HUES6 (cell line): ENCODE results near the gene REPS2.

Experiments used
- H3K27ac ChIP-seq: 2 replicates; pipeline ENCODE4 v1.7.0; 2013; ENCODE audit warnings: low read depth, mild to moderate bottlenecking, low read length, inconsistent platforms
- H3K27me3 ChIP-seq: 2 replicates; pipeline ENCODE4 v1.6.1; 2013; ENCODE audit warnings: low read length; ENCODE audit not compliant: control insufficient read depth, insufficient read depth
- H3K36me3 ChIP-seq: 2 replicates; pipeline ENCODE4 v1.6.1; 2013; ENCODE audit warnings: low read length; ENCODE audit not compliant: control insufficient read depth, insufficient read depth
- H3K4me1 ChIP-seq: 2 replicates; pipeline ENCODE4 v1.6.1; 2013; ENCODE audit warnings: low read length; ENCODE audit not compliant: control insufficient read depth, insufficient read depth
- H3K4me3 ChIP-seq: 2 replicates; pipeline ENCODE4 v1.5.1; 2013; ENCODE audit warnings: low read depth, low read length
- H3K9ac ChIP-seq: one replicate; pipeline ENCODE4 v1.6.1; 2013; ENCODE audit warnings: mild to moderate bottlenecking, low read length
- H3K9me3 ChIP-seq: 2 replicates; pipeline ENCODE4 v1.6.1; 2013; ENCODE audit warnings: low read depth, low read length; ENCODE audit not compliant: control insufficient read depth, insufficient read depth

The REPS2 gene

GRCh38 chrX:16924631-16925480 is 21.6 kb upstream of the REPS2 start:
- Histone ChIP-seq H3K36me3 (no peaks in the 10 kb centered on the region), H3K9me3 (no peaks in the 10 kb centered on the region), H3K27ac (no peak overlapping the region), H3K27me3 (peaks cover 14% of the 10 kb centered on the region; the same call in 1 of the 2 replicates), H3K4me3 (no peak overlapping the region), H3K4me1 (peaks cover 8% of the 10 kb centered on the region; the same call in 1 of the 2 replicates), H3K9ac (no peak overlapping the region)

- no peak overlapping the region for H3K4me3 ChIP-seq
- peaks cover 25% of the 10 kb centered on the region for H3K4me1 ChIP-seq
- H3K27ac ChIP-seq = peak overlapping the region; percentile 77
- no peaks in the 10 kb centered on the region for H3K36me3 ChIP-seq
- H3K27me3 ChIP-seq = peaks cover 7% of the 10 kb centered on the region; the same call in 1 of the 2 replicates
- no peaks in the 10 kb centered on the region for H3K9me3 ChIP-seq
- peak overlapping the region; percentile 42 for H3K9ac ChIP-seq
Observed at GRCh38 chrX:16930392-16930791, 16.1 kb upstream of the REPS2 start.

GRCh38 chrX:16931371-16931770 is 15.1 kb upstream of the REPS2 start:
- Histone ChIP-seq H3K36me3 (no peaks in the 10 kb centered on the region), H3K27ac (no peak overlapping the region), H3K4me3 (no peak overlapping the region), H3K9ac (no peak overlapping the region), H3K9me3 (no peaks in the 10 kb centered on the region), H3K27me3 (peaks cover 7% of the 10 kb centered on the region; the same call in 1 of the 2 replicates), H3K4me1 (peaks cover 25% of the 10 kb centered on the region)

GRCh38 chrX:16931855-16932575 is 14.4 kb upstream of the REPS2 start:
- H3K36me3 ChIP-seq = no peaks in the 10 kb centered on the region
- H3K4me1 ChIP-seq = peaks cover 25% of the 10 kb centered on the region
- no peak overlapping the region for H3K9ac ChIP-seq
- no peak overlapping the region for H3K4me3 ChIP-seq
- peaks cover 7% of the 10 kb centered on the region; the same call in 1 of the 2 replicates for H3K27me3 ChIP-seq
- no peak overlapping the region for H3K27ac ChIP-seq
- H3K9me3 ChIP-seq = no peaks in the 10 kb centered on the region

GRCh38 chrX:16934185-16934584 is 12.3 kb upstream of the REPS2 start:
- H3K27me3 ChIP-seq = peaks cover 7% of the 10 kb centered on the region; the same call in 1 of the 2 replicates
- H3K9me3 ChIP-seq = peaks cover 10% of the 10 kb centered on the region

GRCh38 chrX:16946971-16947562 is 609 bp downstream of the REPS2 start:
- Histone ChIP-seq H3K36me3 (no peaks in the 10 kb centered on the region), H3K27ac (no peak overlapping the region), H3K4me3 (peak overlapping the region; percentile 76), H3K4me1 (0 out of 2 replicates have a peak, but pooled peaks cover 5% of the 10 kb centered on the region), H3K27me3 (peaks cover 52% of the 10 kb centered on the region), H3K9me3 (no peaks in the 10 kb centered on the region; the same call in 1 of the 2 replicates), H3K9ac (peak overlapping the region; percentile 12)

More at GRCh38 chrX:16934185-16934584, 12.3 kb upstream of the REPS2 start:
- no peak overlapping the region for H3K27ac ChIP-seq
- H3K36me3 ChIP-seq = no peaks in the 10 kb centered on the region
- no peak overlapping the region for H3K9ac ChIP-seq
- peaks cover 25% of the 10 kb centered on the region for H3K4me1 ChIP-seq
- no peak overlapping the region for H3K4me3 ChIP-seq

- H3K27ac ChIP-seq = no peak overlapping the region
- no peak overlapping the region for H3K9ac ChIP-seq
- H3K4me3 ChIP-seq = no peak overlapping the region
- H3K36me3 ChIP-seq = no peaks in the 10 kb centered on the region
- no peaks in the 10 kb centered on the region for H3K9me3 ChIP-seq
- H3K4me1 ChIP-seq = peaks cover 6% of the 10 kb centered on the region; the same call in 1 of the 2 replicates
- peaks cover 56% of the 10 kb centered on the region for H3K27me3 ChIP-seq
Observed at GRCh38 chrX:16950423-16950822, 4.0 kb downstream of the REPS2 start.

GRCh38 chrX:16953606-16954211 is 7.3 kb downstream of the REPS2 start:
- Histone ChIP-seq H3K36me3 (no peaks in the 10 kb centered on the region), H3K27me3 (peaks cover 37% of the 10 kb centered on the region), H3K27ac (no peak overlapping the region), H3K4me3 (no peak overlapping the region), H3K9ac (no peak overlapping the region), H3K4me1 (peaks cover 14% of the 10 kb centered on the region), H3K9me3 (no peaks in the 10 kb centered on the region)

GRCh38 chrX:16957751-16958150 is 11.3 kb downstream of the REPS2 start:
- Histone ChIP-seq H3K9me3 (no peaks in the 10 kb centered on the region), H3K27me3 (peaks cover 19% of the 10 kb centered on the region; the same call in 1 of the 2 replicates), H3K9ac (no peak overlapping the region), H3K27ac (no peak overlapping the region), H3K4me1 (peaks cover 14% of the 10 kb centered on the region), H3K36me3 (no peaks in the 10 kb centered on the region), H3K4me3 (no peak overlapping the region)

GRCh38 chrX:16958356-16958755 is 11.9 kb downstream of the REPS2 start:
- no peak overlapping the region for H3K27ac ChIP-seq
- H3K4me1 ChIP-seq = peaks cover 14% of the 10 kb centered on the region
- no peak overlapping the region for H3K4me3 ChIP-seq
- no peaks in the 10 kb centered on the region for H3K36me3 ChIP-seq
- no peaks in the 10 kb centered on the region for H3K9me3 ChIP-seq
- H3K27me3 ChIP-seq = peaks cover 15% of the 10 kb centered on the region; the same call in 1 of the 2 replicates
- H3K9ac ChIP-seq = no peak overlapping the region
